Measurements from ENCODE around the gene CHMP2A. TPM values are rescaled to one million over a fixed set of nuclear protein-coding genes. Genes with fewer than 3 reads are reported as not detected.

The CHMP2A gene
- total and polyA plus RNA-seq, 2 of the 13 experiments (the other 11 are each of a cell fraction or from before 2014, with no cell fraction given): 49.7 to 55.0 TPM

GRCh38 chr19:58521651-58522050 lies 33.3 kb downstream of the CHMP2A start:
- WGBS (ENCODE audit: low lambda C conversion rate): 61% methylated on average over 4 of the region's 4 CpGs
- Histone ChIP-seq H2AFZ (ENCODE audit: low read length) (no peak overlapping the region), H3K27me3 (ENCODE audit: control insufficient read depth in 1 of 2, insufficient read depth in 2 of 2, low read length in 2 of 2) (peaks cover 0 to 1% of the 10 kb centered on the region in 2 experiments; a peak in 1 of 5 replicates), H3K9me3 (ENCODE audit: low read length) (no peaks in the 10 kb centered on the region), H3K9ac (ENCODE audit: insufficient read depth, low read depth, low read length) (no peak overlapping the region), H3K79me2 (ENCODE audit: insufficient read depth, low read length) (peaks cover 16% of the 10 kb centered on the region), H3K4me2 (ENCODE audit: low read depth, low read length) (no peak overlapping the region), H3K36me3 (replicated peaks in 1 of 2; ENCODE audit: control insufficient read depth in 1 of 2, insufficient read depth in 2 of 2, low read length in 2 of 2) (peaks cover 1 to 3% of the 10 kb centered on the region in 2 experiments; a peak in 3 of 5 replicates), H4K20me1 (ENCODE audit: insufficient read depth, low read length) (no peaks in the 10 kb centered on the region), H3K4me3 (replicated peaks in 1 of 3; ENCODE audit: insufficient read depth in 1 of 3, low read depth in 2 of 3, low read length in 3 of 3) (no peak overlapping the region), H3K4me1 (ENCODE audit: insufficient read depth, low read length) (peaks cover 18% of the 10 kb centered on the region), H3K27ac (ENCODE audit: extremely low read length, insufficient read depth, low read length) (no peak overlapping the region)
- BruUV-seq (replicated peaks): no TSS peak
- DNase-seq (ENCODE audit: low spot score) (no peak), FAIRE-seq (no peak), ATAC-seq (no peak)
- POLR2A ChIA-PET: interaction anchor here (1.0 to 4.1 kb wide), 4 partner anchors 11 to 38 kb away, joined by 3 to 59 read pairs (median 13); partner anchors contain the start of genes CHMP2A, SLC27A5 and TRIM28
- in situ Hi-C loops (cut with HindIII; ENCODE audit: extremely low pct_ligation_motif_present, low pct_unique_long_range_greater_than_20kb) (no loop called here), intact Hi-C loops (cut with micrococcal nuclease; ENCODE audit: unreplicated experiment) (no loop called here)
- CTCF ChIA-PET (ENCODE audit: low intra/inter-chr PET ratio, low total read pairs): no interaction called here
- no peak for TF ChIP-seq ATRX (CRISPR knock-in tag; IDR thresholded peaks at IDR 0.05; ENCODE audit: borderline replicate concordance)
- TF ChIP-seq GMEB2 (CRISPR knock-in tag; IDR thresholded peaks at IDR 0.05; ENCODE audit: low read depth): no peak
- no peak for TF ChIP-seq TFE3 (CRISPR knock-in tag; IDR thresholded peaks at IDR 0.05)
- TF ChIP-seq, protein P1, sequence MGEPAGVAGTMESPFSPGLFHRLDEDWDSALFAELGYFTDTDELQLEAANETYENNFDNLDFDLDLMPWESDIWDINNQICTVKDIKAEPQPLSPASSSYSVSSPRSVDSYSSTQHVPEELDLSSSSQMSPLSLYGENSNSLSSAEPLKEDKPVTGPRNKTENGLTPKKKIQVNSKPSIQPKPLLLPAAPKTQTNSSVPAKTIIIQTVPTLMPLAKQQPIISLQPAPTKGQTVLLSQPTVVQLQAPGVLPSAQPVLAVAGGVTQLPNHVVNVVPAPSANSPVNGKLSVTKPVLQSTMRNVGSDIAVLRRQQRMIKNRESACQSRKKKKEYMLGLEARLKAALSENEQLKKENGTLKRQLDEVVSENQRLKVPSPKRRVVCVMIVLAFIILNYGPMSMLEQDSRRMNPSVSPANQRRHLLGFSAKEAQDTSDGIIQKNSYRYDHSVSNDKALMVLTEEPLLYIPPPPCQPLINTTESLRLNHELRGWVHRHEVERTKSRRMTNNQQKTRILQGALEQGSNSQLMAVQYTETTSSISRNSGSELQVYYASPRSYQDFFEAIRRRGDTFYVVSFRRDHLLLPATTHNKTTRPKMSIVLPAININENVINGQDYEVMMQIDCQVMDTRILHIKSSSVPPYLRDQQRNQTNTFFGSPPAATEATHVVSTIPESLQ (CRISPR knock-in tag; conservative IDR thresholded peaks at IDR 0.05): no peak
- no peak for TF ChIP-seq ZNF770 (CRISPR knock-in tag; IDR thresholded peaks at IDR 0.05)
- TF ChIP-seq ETV5 (CRISPR knock-in tag; IDR thresholded peaks at IDR 0.05; ENCODE audit: borderline replicate concordance): no peak
- TF ChIP-seq ZBTB39 (CRISPR knock-in tag; IDR thresholded peaks at IDR 0.05): no peak
- TF ChIP-seq TFDP1 (CRISPR knock-in tag; IDR thresholded peaks at IDR 0.05; ENCODE audit: borderline replicate concordance): no peak
- TF ChIP-seq SNAI1 (CRISPR knock-in tag; IDR thresholded peaks at IDR 0.05; ENCODE audit: borderline replicate concordance): no peak
- TF ChIP-seq SKI (IDR thresholded peaks at IDR 0.05; ENCODE audit: partially characterized antibody): no peak
